ENCODE results near the gene PYGO1. TPM values are rescaled to one million over a fixed set of nuclear protein-coding genes. Genes with fewer than 3 reads are reported as not detected.
"Not testable (repeated sequence)": the region's sequence is repeated elsewhere in the genome, so short reads cannot be mapped to it uniquely, and the experiment has no call there.

Gene PYGO1
- total and polyA plus RNA-seq, 7 experiments from 2014 or later: not detected

DNA sequence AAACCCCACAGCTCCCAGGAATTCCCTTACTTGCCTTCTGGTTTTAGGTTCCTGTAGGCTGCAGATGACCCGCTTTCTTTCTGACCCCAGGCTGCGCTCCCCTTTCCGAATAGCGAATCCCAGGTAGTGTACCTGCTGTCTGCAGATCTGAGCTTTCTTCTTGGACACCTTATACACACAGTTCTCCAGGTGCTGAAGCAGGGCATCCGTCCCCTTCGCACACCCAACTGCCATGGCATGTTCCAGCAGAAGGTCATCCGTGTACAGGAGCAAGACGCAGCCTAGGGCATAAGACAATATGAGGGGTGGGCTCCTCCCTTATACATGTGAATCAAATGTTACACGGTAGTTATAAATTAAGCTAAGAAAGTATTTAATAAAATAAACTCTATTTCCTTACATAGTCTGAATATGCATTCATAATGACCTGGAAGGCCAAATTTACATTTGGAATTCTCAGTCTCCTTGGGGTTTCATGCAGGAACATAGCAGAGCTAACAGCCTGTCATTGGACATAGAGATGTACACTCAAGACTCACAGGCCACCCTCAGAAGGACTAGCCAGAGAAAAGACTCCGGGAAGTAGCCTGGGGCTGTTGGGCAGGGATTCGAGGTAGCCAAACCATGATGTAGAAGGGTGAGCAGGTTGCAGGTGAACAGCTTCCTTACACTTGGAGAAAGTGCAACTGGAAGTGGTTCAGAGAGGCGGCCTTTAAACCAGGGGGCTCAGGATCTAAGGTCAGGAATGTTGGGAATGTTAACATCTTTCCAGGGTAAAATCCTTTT lies 72.0 kb downstream of the PYGO1 start:
- ATAC-seq: no peak
- Mint-ChIP-seq H3K27ac (no peak overlapping the region), H3K27me3 (peaks cover 0 to 6% (median 5%) of the 10 kb centered on the region in 5 donors), H3K9me3 (peaks cover 0 to 1% (median 0%) of the 10 kb centered on the region in 11 donors), H3K36me3 (no peaks in the 10 kb centered on the region), H3K4me1 (no peaks in the 10 kb centered on the region), H3K4me3 (no peak overlapping the region)
- Histone ChIP-seq H3K4me1 (ENCODE audit: control insufficient read depth in 2 of 2, insufficient read depth in 2 of 2, low read length in 2 of 2) (no peaks in the 10 kb centered on the region), H3K9me3 (ENCODE audit: control insufficient read depth in 2 of 3, low read length in 3 of 3) (no peaks in the 10 kb centered on the region), H3K4me3 (ENCODE audit: low read length) (no peak overlapping the region), H3K27me3 (ENCODE audit: control insufficient read depth in 2 of 2, insufficient read depth in 2 of 2, low read length in 2 of 2) (no peaks in the 10 kb centered on the region), H3K27ac (ENCODE audit: low read depth, low read length) (no peak overlapping the region), H3K36me3 (ENCODE audit: control insufficient read depth in 2 of 3, insufficient read depth in 3 of 3, low read length in 3 of 3) (no peaks in the 10 kb centered on the region)
- no peak for DNase-seq
- POLR2A ChIA-PET: interaction anchor here (0.6 kb wide), 1 partner anchor 120 kb away, joined by 3 read pairs; no protein-coding TSS in a partner anchor
- CTCF ChIA-PET: interaction anchor here (0.6 kb wide), 1 partner anchor 284 kb away, joined by 3 read pairs; no protein-coding TSS in a partner anchor
- intact Hi-C loops (cut with micrococcal nuclease): no loop called here

DNA sequence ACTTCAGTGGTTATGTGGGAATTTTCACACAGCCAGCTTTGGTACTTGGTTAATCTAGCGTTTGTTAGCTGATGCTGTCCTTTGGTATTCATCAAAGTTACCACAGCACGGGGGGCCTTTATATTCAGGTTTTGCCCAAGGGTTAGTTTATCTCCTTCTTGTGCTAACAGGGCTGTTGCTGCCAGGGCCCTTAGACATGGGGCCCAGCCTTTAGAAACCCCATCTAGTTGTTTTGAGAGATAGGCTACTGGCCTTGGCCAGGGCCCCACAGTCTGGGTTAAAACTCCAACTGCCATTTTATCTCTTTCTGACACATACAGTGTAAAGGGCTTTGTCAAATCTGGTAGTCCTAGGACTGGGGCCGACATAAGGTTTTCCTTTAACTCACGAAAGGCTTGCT lies 72.7 kb downstream of the PYGO1 start:
- Mint-ChIP-seq H3K27ac (no peak overlapping the region), H3K9me3 (no peaks in the 10 kb centered on the region), H3K4me3 (no peak overlapping the region), H3K27me3 (peaks cover 0 to 6% (median 5%) of the 10 kb centered on the region in 5 donors), H3K4me1 (no peaks in the 10 kb centered on the region), H3K36me3 (no peaks in the 10 kb centered on the region)
- Histone ChIP-seq H3K27ac (ENCODE audit: low read depth, low read length) (no peak overlapping the region), H3K36me3 (ENCODE audit: control insufficient read depth in 2 of 3, insufficient read depth in 3 of 3, low read length in 3 of 3) (no peaks in the 10 kb centered on the region), H3K9me3 (ENCODE audit: control insufficient read depth in 2 of 3, low read length in 3 of 3) (no peaks in the 10 kb centered on the region), H3K4me1 (ENCODE audit: control insufficient read depth in 2 of 2, insufficient read depth in 2 of 2, low read length in 2 of 2) (no peaks in the 10 kb centered on the region), H3K4me3 (ENCODE audit: low read length) (no peak overlapping the region), H3K27me3 (ENCODE audit: control insufficient read depth in 2 of 2, insufficient read depth in 2 of 2, low read length in 2 of 2) (no peaks in the 10 kb centered on the region)
- no peak for DNase-seq
- CTCF ChIA-PET: no interaction called here
- POLR2A ChIA-PET: no interaction called here
- ATAC-seq: no peak
- intact Hi-C loops (cut with micrococcal nuclease): no loop called here

DNA sequence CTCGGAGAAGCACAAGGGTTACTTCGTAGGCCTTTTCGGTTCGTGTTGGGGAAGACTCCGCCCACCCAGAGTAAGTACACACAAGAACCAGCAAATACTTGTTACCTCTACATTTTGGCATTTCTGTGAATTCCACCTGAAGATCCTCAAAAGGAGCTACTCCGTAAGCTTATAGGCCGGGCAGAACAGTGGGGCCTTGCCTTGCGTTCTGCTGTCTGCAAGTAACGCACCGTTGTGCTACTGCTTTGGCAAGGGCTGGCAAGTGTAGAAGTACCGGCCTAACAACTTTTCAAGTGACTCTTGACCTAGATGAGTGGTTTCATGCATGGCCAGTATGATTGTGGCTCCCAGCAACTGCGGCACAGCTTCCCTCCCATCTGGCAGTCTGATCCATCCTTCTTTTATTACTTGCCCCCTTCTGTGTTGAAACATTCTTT lies 73.7 kb downstream of the PYGO1 start:
- Mint-ChIP-seq H3K27me3 (peaks cover 0 to 6% (median 4%) of the 10 kb centered on the region in 5 donors), H3K9me3 (no peaks in the 10 kb centered on the region), H3K4me3 (no peak overlapping the region), H3K4me1 (no peaks in the 10 kb centered on the region), H3K36me3 (no peaks in the 10 kb centered on the region), H3K27ac (no peak overlapping the region)
- no peak for ATAC-seq
- Histone ChIP-seq H3K9me3 (ENCODE audit: control insufficient read depth in 2 of 3, low read length in 3 of 3) (no peaks in the 10 kb centered on the region), H3K4me3 (ENCODE audit: low read length) (no peak overlapping the region), H3K4me1 (ENCODE audit: control insufficient read depth in 2 of 2, insufficient read depth in 2 of 2, low read length in 2 of 2) (no peaks in the 10 kb centered on the region), H3K36me3 (ENCODE audit: control insufficient read depth in 2 of 3, insufficient read depth in 3 of 3, low read length in 3 of 3) (no peaks in the 10 kb centered on the region), H3K27me3 (ENCODE audit: control insufficient read depth in 2 of 2, insufficient read depth in 2 of 2, low read length in 2 of 2) (no peaks in the 10 kb centered on the region), H3K27ac (ENCODE audit: low read depth, low read length) (no peak overlapping the region)
- POLR2A ChIA-PET: no interaction called here
- CTCF ChIA-PET: interaction anchor here (0.6 kb wide), 1 partner anchor 9 kb away, joined by 3 read pairs; no protein-coding TSS in a partner anchor
- intact Hi-C loops (cut with micrococcal nuclease): no loop called here
- DNase-seq: no peak

DNA sequence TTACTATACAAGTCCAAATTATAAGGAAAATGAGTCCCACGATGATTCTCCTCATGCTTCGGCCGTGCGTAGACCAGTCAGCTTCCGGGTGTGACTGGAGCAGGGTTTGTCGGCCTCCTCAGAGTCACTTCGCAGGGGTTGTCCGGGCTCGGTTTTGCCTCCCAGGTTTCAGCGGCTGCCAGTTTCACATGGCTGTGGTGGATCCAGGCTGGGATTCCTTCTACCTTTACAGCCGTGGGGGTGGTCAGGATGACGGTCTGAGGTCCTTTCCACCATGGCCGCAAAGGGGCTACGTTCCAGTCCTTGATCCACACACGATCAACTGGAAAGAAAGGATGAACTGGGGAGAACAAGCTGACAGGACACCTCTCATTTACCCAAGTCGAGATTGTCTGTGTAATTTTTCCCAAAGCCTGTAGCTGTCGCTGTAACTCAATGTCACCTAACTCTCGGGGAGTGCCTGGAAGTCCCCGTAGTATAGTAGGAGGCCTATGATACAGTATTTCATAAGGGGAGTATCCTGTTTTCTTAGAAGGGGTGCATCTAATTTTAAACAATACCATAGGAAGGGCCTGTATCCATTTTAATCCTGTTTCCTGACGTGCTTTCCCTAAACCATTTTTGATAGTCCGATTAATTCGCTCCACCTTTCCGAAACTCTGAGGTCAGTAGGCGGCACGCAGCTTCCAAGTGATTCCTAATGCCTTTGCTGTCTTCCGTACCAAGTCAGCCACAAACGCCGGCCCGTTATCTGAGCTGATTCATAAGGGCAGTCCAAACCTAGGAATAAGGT lies 74.3 kb downstream of the PYGO1 start:
- H3K9me3 ChIP-seq (ENCODE audit: control insufficient read depth in 2 of 3, low read length in 3 of 3); ATAC-seq; H3K27ac Mint-ChIP-seq; DNase-seq; H3K27me3 ChIP-seq (ENCODE audit: control insufficient read depth in 2 of 2, insufficient read depth in 2 of 2, low read length in 2 of 2); POLR2A ChIA-PET; H3K36me3 Mint-ChIP-seq; H3K27me3 Mint-ChIP-seq; H3K4me3 Mint-ChIP-seq; H3K4me1 Mint-ChIP-seq; H3K4me3 ChIP-seq (ENCODE audit: low read length); H3K27ac ChIP-seq (ENCODE audit: low read depth, low read length); H3K4me1 ChIP-seq (ENCODE audit: control insufficient read depth in 2 of 2, insufficient read depth in 2 of 2, low read length in 2 of 2); H3K9me3 Mint-ChIP-seq; intact Hi-C loops (cut with micrococcal nuclease); H3K36me3 ChIP-seq (ENCODE audit: control insufficient read depth in 2 of 3, insufficient read depth in 3 of 3, low read length in 3 of 3): not testable (repeated sequence)
- CTCF ChIA-PET: interaction anchor here (0.6 kb wide), 1 partner anchor 41 kb away, joined by 3 read pairs; no protein-coding TSS in a partner anchor

DNA sequence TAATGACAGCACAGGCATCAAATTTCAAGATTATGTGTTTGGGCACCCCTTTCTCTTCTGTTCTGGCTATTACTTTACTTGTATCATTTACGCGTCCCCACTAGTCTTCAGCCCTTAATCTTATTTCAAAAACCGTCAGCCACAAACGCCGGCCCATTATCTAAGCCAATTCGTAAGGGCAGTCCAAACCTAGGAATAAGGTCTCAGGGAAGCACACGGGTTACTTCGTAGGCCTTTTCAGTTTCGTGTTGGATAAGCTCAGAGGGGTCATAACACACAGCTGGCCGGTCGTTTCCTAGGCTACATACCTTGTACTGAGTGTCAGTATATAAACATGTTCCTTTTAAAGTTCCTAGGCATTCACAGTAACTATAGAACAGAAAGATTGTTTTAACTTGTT lies 75.0 kb downstream of the PYGO1 start:
- Histone ChIP-seq H3K27ac (ENCODE audit: low read depth, low read length) (no peak overlapping the region), H3K27me3 (ENCODE audit: control insufficient read depth in 2 of 2, insufficient read depth in 2 of 2, low read length in 2 of 2) (no peaks in the 10 kb centered on the region), H3K4me3 (ENCODE audit: low read length) (no peak overlapping the region), H3K36me3 (ENCODE audit: control insufficient read depth in 2 of 3, insufficient read depth in 3 of 3, low read length in 3 of 3) (no peaks in the 10 kb centered on the region), H3K4me1 (ENCODE audit: control insufficient read depth in 2 of 2, insufficient read depth in 2 of 2, low read length in 2 of 2) (no peaks in the 10 kb centered on the region), H3K9me3 (ENCODE audit: control insufficient read depth in 2 of 3, low read length in 3 of 3) (no peaks in the 10 kb centered on the region)
- Mint-ChIP-seq H3K4me1 (no peaks in the 10 kb centered on the region), H3K9me3 (no peaks in the 10 kb centered on the region), H3K4me3 (no peak overlapping the region), H3K36me3 (no peaks in the 10 kb centered on the region), H3K27me3 (peaks cover 1 to 6% (median 4%) of the 10 kb centered on the region in 5 donors), H3K27ac (no peak overlapping the region)
- POLR2A ChIA-PET: no interaction called here
- DNase-seq (no peak), ATAC-seq (no peak)
- CTCF ChIA-PET: interaction anchor here (0.6 kb wide), 1 partner anchor 40 kb away, joined by 3 read pairs; no protein-coding TSS in a partner anchor
- intact Hi-C loops (cut with micrococcal nuclease): no loop called here

DNA sequence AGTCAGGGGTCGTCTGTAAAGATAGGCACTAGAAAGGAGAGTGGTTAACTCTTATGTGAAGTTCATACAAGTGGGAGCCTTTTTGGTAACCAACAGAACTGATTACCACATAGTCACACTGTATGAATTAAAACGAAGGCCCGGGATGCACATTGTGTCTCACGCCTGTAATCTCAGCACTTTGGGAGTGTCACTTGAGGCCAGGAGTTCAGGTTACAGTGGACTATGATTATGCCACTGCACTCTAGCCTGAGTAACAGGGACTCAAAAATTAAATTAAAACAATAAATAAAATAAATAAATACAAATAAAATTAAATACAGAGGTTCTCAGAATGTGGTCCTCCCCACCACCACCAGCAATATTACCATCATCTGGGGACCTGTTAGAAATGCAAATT lies 80.6 kb downstream of the PYGO1 start:
- no peaks in the 10 kb centered on the region for H3K9me3 ChIP-seq (ENCODE audit: control insufficient read depth in 2 of 3, low read length in 3 of 3)
- DNase-seq (no peak), ATAC-seq (no peak)
- Mint-ChIP-seq H3K4me3 (no peak overlapping the region), H3K27ac (no peak overlapping the region), H3K27me3 (peaks cover 6 to 23% (median 18%) of the 10 kb centered on the region in 5 donors), H3K36me3 (no peaks in the 10 kb centered on the region), H3K4me1 (no peaks in the 10 kb centered on the region), H3K9me3 (peaks cover 0 to 7% (median 0%) of the 10 kb centered on the region in 11 donors)
- H3K4me3 ChIP-seq (ENCODE audit: low read length): no peak overlapping the region
- H3K36me3 ChIP-seq (ENCODE audit: control insufficient read depth in 2 of 3, insufficient read depth in 3 of 3, low read length in 3 of 3): no peaks in the 10 kb centered on the region
- no peaks in the 10 kb centered on the region for H3K27me3 ChIP-seq (ENCODE audit: control insufficient read depth in 2 of 2, insufficient read depth in 2 of 2, low read length in 2 of 2)
- no peak overlapping the region for H3K27ac ChIP-seq (ENCODE audit: low read depth, low read length)
- ChIA-PET POLR2A (no interaction called here), CTCF (interaction anchor here (0.7 kb wide), 1 partner anchor 30 kb away, joined by 3 read pairs; no protein-coding TSS in a partner anchor)
- no peaks in the 10 kb centered on the region for H3K4me1 ChIP-seq (ENCODE audit: control insufficient read depth in 2 of 2, insufficient read depth in 2 of 2, low read length in 2 of 2)
- intact Hi-C loops (cut with micrococcal nuclease): no loop called here
